OCI-LY7 (cell line): ENCODE measurements around the gene TRPM3.

Source experiments
- EZH2phosphoT487 ChIP-seq: fragments of 200-600 bp; sonication (generic); IDR thresholded peaks from 2 replicates; pipeline ENCODE4 v1.6.1; 2018; ENCODE audit warnings: low read depth, borderline replicate concordance, mild to moderate bottlenecking, mixed run types, antibody characterized with exemption, low read length, moderate library complexity, mixed read lengths
- TF ChIP-seq, protein P1 (sequence below): fragments of 200-600 bp; sonication (generic); conservative IDR thresholded peaks from 2 replicates; pipeline ENCODE4 v1.5.1; 2014; ENCODE audit warnings: mild to moderate bottlenecking, antibody characterized with exemption, low read length, moderate library complexity, mixed read lengths

DNA sequence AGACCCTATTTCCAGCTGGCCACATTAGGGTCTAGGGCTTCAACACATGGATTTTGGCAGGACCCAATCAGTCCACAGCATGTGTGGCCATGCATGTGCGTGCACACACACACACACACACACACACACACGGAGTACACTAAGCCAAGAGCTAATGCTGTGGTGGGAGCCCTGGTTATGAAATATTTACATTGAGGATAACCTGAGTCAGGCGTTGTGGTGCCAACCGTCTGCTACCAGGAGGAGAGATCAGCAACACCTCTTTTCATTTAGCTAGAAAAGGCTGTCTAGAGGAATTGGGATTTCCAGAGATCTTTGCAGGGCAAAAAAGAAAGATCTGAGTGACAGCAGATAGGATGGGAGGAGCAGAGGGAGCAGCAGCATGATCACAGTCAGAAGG, 141.5 kb downstream of the TRPM3 start:
- TF ChIP-seq, protein P1, sequence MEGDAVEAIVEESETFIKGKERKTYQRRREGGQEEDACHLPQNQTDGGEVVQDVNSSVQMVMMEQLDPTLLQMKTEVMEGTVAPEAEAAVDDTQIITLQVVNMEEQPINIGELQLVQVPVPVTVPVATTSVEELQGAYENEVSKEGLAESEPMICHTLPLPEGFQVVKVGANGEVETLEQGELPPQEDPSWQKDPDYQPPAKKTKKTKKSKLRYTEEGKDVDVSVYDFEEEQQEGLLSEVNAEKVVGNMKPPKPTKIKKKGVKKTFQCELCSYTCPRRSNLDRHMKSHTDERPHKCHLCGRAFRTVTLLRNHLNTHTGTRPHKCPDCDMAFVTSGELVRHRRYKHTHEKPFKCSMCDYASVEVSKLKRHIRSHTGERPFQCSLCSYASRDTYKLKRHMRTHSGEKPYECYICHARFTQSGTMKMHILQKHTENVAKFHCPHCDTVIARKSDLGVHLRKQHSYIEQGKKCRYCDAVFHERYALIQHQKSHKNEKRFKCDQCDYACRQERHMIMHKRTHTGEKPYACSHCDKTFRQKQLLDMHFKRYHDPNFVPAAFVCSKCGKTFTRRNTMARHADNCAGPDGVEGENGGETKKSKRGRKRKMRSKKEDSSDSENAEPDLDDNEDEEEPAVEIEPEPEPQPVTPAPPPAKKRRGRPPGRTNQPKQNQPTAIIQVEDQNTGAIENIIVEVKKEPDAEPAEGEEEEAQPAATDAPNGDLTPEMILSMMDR: no peak
- TF ChIP-seq EZH2phosphoT487: no peak
